Globus pallidus (tissue), 1 donor: ENCODE measurements around the gene USP31.

Experiments used
- DNase-seq: peaks from one replicate; pipeline ENCODE4 v3.0.0-alpha.2; 2015; ENCODE audit warnings: low spot score

Gene USP31

GRCh38 chr16:23059433-23059832 lies 89.8 kb downstream of the USP31 start:
- DNase-seq, result no peak

GRCh38 chr16:23058576-23058975 lies 90.7 kb downstream of the USP31 start:
- DNase-seq, result peak; percentile 91

GRCh38 chr16:23057013-23057596 lies 92.1 kb downstream of the USP31 start:
- no peak for DNase-seq

GRCh38 chr16:23055481-23055880 lies 93.8 kb downstream of the USP31 start:
- DNase-seq, result no peak

- peak; percentile 83 for DNase-seq
Measured at GRCh38 chr16:23052908-23053580, 96.2 kb downstream of the USP31 start.

- DNase-seq, result no peak
Measured at GRCh38 chr16:23052221-23052620, 97.0 kb downstream of the USP31 start.

- no peak for DNase-seq
Measured at GRCh38 chr16:23051587-23051986, 97.7 kb downstream of the USP31 start.

GRCh38 chr16:23048164-23048563 lies 101.1 kb downstream of the USP31 start:
- DNase-seq, result no peak

GRCh38 chr16:23045025-23045424 lies 104.2 kb downstream of the USP31 start:
- DNase-seq, result no peak

- DNase-seq, result no peak
Measured at GRCh38 chr16:23040246-23040645, 109.0 kb downstream of the USP31 start.

GRCh38 chr16:23039118-23039517 lies 110.1 kb downstream of the USP31 start:
- DNase-seq, result no peak

- DNase-seq, result no peak
Measured at GRCh38 chr16:23035240-23035639, 114.0 kb downstream of the USP31 start.

- no peak for DNase-seq
Measured at GRCh38 chr16:23031508-23032098, 117.6 kb downstream of the USP31 start.

- DNase-seq, result no peak
Measured at GRCh38 chr16:23029733-23030420, 119.4 kb downstream of the USP31 start.

GRCh38 chr16:23027386-23027785 lies 121.9 kb downstream of the USP31 start:
- no peak for DNase-seq

- no peak for DNase-seq
Measured at GRCh38 chr16:23026784-23027362, 122.4 kb downstream of the USP31 start.

- DNase-seq, result no peak
Measured at GRCh38 chr16:23025692-23026307, 123.5 kb downstream of the USP31 start.

- DNase-seq, result no peak
Measured at GRCh38 chr16:23024044-23024443, 125.2 kb downstream of the USP31 start.

GRCh38 chr16:23020084-23020483 lies 129.2 kb downstream of the USP31 start:
- no peak for DNase-seq

GRCh38 chr16:23016368-23016767 lies 132.9 kb downstream of the USP31 start:
- DNase-seq, result no peak

GRCh38 chr16:23015580-23015979 lies 133.7 kb downstream of the USP31 start:
- DNase-seq, result no peak

GRCh38 chr16:23014592-23014991 lies 134.7 kb downstream of the USP31 start:
- no peak for DNase-seq
